Measurements from ENCODE around the gene RHOT1.
"Not testable (repeated sequence)": the region's sequence is repeated elsewhere in the genome, so short reads cannot be mapped to it uniquely, and the experiment has no call there.

Gene RHOT1

GRCh38 chr17:32141258-32141657, 1.0 kb upstream of the RHOT1 start:
- peak overlapping the region; percentile 95 for H3K27ac Mint-ChIP-seq
- H3K4me1 Mint-ChIP-seq = peaks cover 49% of the 10 kb centered on the region
- no peaks in the 10 kb centered on the region for H3K27me3 Mint-ChIP-seq
- H3K36me3 Mint-ChIP-seq = no peaks in the 10 kb centered on the region
- peak overlapping the region; percentile 99 for H3K4me3 Mint-ChIP-seq
- no peaks in the 10 kb centered on the region for H3K9me3 Mint-ChIP-seq

- Mint-ChIP-seq H3K4me1 (peaks cover 45% of the 10 kb centered on the region), H3K9me3 (no peaks in the 10 kb centered on the region), H3K36me3 (no peaks in the 10 kb centered on the region), H3K4me3 (peak overlapping the region; percentile 99), H3K27ac (peak overlapping the region; percentile 95), H3K27me3 (no peaks in the 10 kb centered on the region)
Measured at GRCh38 chr17:32141679-32142037, 644 bp upstream of the RHOT1 start.

DNA sequence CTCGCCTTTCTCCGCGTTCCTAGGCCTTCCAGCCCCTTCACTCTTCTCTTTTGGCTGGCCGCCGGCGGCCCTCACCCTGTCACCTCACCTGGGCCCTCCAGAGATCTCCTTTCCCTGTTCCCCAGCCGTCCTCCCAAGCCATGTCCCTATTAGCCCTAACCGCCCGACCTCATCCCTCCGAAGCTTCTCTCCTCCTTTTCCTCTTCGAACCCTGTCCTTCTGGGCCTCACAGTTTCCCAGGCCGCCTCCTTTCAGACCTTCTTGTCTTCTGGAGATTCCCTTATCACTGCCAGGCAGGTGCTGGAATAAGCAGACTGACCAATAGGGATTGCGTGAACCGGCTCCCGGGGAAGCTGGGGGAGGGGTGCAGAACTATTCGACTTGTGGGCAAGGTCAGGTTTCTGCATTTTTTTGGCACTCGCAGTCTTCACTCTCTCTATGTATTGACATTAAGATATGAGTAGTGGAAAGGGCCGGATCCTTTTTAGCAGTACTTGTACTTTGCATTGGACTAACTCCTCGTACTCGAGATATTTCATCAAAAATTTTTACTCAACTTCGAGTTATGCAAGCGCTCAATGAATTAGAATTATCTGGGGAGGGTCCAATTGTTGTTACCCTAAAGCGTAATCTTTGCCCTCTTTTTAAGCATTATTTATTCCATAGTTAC, 690 bp downstream of the RHOT1 start:
- Mint-ChIP-seq H3K9me3 (no peaks in the 10 kb centered on the region), H3K36me3 (no peaks in the 10 kb centered on the region), H3K27ac (peak overlapping the region; percentile 92), H3K4me3 (peak overlapping the region; percentile 99), H3K4me1 (peaks cover 39% of the 10 kb centered on the region), H3K27me3 (no peaks in the 10 kb centered on the region)

GRCh38 chr17:32143527-32143870, 1.2 kb downstream of the RHOT1 start:
- Mint-ChIP-seq H3K27me3 (no peaks in the 10 kb centered on the region), H3K36me3 (no peaks in the 10 kb centered on the region), H3K9me3 (no peaks in the 10 kb centered on the region), H3K27ac (peak overlapping the region; percentile 92), H3K4me1 (peaks cover 44% of the 10 kb centered on the region), H3K4me3 (peak overlapping the region; percentile 99)

DNA sequence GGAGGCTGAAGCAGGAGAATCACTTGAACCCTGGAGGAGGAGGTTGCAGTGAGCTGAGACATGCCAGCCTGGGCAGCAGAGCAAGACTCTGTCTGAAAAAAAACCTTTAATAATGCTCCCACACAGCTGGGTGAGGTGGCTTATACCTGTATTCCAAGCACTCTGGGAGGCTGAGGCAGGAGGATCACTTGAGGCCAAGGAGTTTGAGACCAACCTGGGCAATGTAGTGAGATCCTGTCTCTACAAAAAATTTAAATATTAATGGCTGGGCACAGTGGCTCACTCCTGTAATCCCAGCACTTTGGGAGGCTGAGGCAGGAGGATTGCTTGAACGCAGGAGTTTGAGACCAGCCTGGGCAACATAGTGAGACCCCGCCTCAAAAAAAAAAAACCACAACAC, 2.1 kb downstream of the RHOT1 start:
- H3K9me3 Mint-ChIP-seq, H3K27me3 Mint-ChIP-seq, H3K27ac Mint-ChIP-seq, H3K36me3 Mint-ChIP-seq: not testable (repeated sequence)
- H3K4me3 Mint-ChIP-seq = peak overlapping the region; percentile 99
- peaks cover 43% of the 10 kb centered on the region for H3K4me1 Mint-ChIP-seq

- Mint-ChIP-seq H3K9me3 (no peaks in the 10 kb centered on the region), H3K36me3 (peaks cover 9% of the 10 kb centered on the region), H3K27me3 (no peaks in the 10 kb centered on the region), H3K27ac (no peak overlapping the region), H3K4me1 (peaks cover 45% of the 10 kb centered on the region), H3K4me3 (no peak overlapping the region)
Measured at GRCh38 chr17:32148351-32148750, 6.0 kb downstream of the RHOT1 start.

DNA sequence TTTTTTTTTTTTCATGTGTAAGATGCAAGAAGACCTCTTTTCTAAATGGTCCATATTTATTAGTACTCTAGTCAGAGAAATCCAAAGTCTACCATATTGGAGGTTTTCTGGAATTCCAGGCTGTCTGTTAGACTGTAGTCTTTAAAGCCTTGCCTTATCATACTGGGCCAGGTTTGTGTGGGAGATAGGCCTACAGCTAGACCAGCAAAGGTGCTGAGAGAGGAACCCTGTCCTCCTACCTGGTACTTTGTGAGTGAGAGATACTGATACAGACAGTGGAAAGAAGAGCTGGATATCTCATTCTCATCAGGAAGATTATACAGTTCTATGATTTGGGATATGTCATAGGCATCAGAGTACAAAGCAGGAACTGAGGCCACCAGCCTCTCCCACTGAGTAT, 8.1 kb downstream of the RHOT1 start:
- Mint-ChIP-seq H3K27ac (no peak overlapping the region), H3K4me3 (no peak overlapping the region), H3K4me1 (peaks cover 37% of the 10 kb centered on the region), H3K36me3 (peaks cover 9% of the 10 kb centered on the region), H3K9me3 (no peaks in the 10 kb centered on the region), H3K27me3 (no peaks in the 10 kb centered on the region)

- no peaks in the 10 kb centered on the region for H3K9me3 Mint-ChIP-seq
- H3K4me1 Mint-ChIP-seq = peaks cover 32% of the 10 kb centered on the region
- H3K4me3 Mint-ChIP-seq = no peak overlapping the region
- H3K27ac Mint-ChIP-seq = no peak overlapping the region
- H3K36me3 Mint-ChIP-seq = peaks cover 12% of the 10 kb centered on the region
- H3K27me3 Mint-ChIP-seq = no peaks in the 10 kb centered on the region
Measured at GRCh38 chr17:32152130-32152529, 9.8 kb downstream of the RHOT1 start.

GRCh38 chr17:32155896-32156295, 13.6 kb downstream of the RHOT1 start:
- Mint-ChIP-seq H3K36me3 (peaks cover 14% of the 10 kb centered on the region), H3K4me1 (peaks cover 11% of the 10 kb centered on the region), H3K27me3 (no peaks in the 10 kb centered on the region), H3K9me3 (no peaks in the 10 kb centered on the region), H3K4me3 (no peak overlapping the region), H3K27ac (no peak overlapping the region)

DNA sequence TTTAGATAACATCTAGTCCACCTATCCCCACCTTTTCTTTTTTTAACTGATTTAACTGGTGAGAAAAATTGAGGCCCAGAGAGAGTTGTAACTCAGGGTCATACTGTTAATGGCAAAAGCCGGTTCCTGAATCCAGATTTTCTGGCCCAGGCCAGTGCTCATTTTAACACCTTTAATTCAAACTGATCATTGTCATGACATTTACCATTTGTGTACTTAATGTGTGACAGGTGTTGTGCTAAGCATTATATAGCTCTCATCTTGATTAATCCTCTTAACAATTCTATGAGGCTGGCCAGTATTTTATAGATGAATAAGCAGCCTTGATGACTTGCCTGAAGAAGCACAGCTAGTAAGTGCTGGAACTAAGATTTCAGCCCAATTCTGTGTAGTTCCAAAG, 14.4 kb downstream of the RHOT1 start:
- H3K36me3 Mint-ChIP-seq = peaks cover 18% of the 10 kb centered on the region
- H3K27ac Mint-ChIP-seq = no peak overlapping the region
- peaks cover 9% of the 10 kb centered on the region for H3K4me1 Mint-ChIP-seq
- no peaks in the 10 kb centered on the region for H3K9me3 Mint-ChIP-seq
- no peak overlapping the region for H3K4me3 Mint-ChIP-seq
- no peaks in the 10 kb centered on the region for H3K27me3 Mint-ChIP-seq

GRCh38 chr17:32157225-32157624, 14.9 kb downstream of the RHOT1 start:
- Mint-ChIP-seq H3K4me1 (peaks cover 8% of the 10 kb centered on the region), H3K27ac (no peak overlapping the region), H3K27me3 (no peaks in the 10 kb centered on the region), H3K4me3 (no peak overlapping the region), H3K36me3 (peaks cover 17% of the 10 kb centered on the region), H3K9me3 (no peaks in the 10 kb centered on the region)

GRCh38 chr17:32158870-32159585, 16.7 kb downstream of the RHOT1 start:
- Mint-ChIP-seq H3K9me3 (no peaks in the 10 kb centered on the region), H3K36me3 (peaks cover 18% of the 10 kb centered on the region), H3K27me3 (no peaks in the 10 kb centered on the region), H3K27ac (no peak overlapping the region), H3K4me3 (no peak overlapping the region), H3K4me1 (peaks cover 3% of the 10 kb centered on the region)

DNA sequence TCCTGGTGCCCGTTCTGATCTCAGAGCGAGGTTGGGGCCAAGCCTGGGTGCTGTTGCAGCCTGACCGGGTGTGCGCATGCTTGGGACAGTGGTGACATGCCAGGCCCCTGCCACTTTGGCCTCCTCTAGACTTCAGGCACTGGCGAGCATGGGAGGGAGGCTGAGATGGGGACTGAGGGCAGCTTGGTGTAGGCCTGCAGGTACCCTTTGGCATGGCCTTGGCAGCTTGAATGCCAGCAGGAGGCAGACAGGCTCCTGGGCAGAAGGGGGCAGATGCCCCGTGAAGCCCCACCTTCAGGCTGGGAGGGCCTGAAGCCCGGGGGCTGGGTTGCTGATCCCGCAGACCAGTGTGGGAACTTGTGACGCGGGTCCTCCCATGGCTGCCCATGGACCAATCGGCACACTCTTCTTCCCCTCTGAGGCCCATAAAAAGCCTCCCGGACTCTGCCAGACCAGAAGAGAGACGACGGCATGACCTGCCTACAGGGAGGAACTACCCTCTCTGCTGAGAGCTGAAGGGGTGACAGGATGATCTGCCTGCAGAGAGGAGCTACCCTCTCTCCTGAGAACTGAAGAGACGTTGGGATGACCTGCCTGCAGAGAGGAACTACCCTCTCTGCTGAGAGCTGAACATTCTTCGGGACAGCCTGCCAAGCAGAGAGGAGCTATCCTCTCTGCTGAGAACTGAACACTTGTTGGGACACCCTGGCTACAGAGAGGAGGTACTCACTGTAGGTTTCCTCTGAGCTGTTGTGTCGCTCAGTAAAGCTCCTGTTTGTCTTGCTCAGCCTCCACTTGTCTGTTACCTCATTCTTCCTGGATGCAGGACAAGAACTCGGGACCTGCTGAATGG, 17.5 kb downstream of the RHOT1 start:
- Mint-ChIP-seq H3K4me3 (no peak overlapping the region), H3K27ac (no peak overlapping the region), H3K36me3 (peaks cover 19% of the 10 kb centered on the region), H3K4me1 (peaks cover 3% of the 10 kb centered on the region), H3K9me3 (no peaks in the 10 kb centered on the region), H3K27me3 (no peaks in the 10 kb centered on the region)

- Mint-ChIP-seq H3K27me3 (no peaks in the 10 kb centered on the region), H3K4me3 (no peak overlapping the region), H3K36me3 (peaks cover 17% of the 10 kb centered on the region), H3K4me1 (peaks cover 3% of the 10 kb centered on the region), H3K9me3 (no peaks in the 10 kb centered on the region), H3K27ac (no peak overlapping the region)
Measured at GRCh38 chr17:32160526-32160925, 18.2 kb downstream of the RHOT1 start.

- Mint-ChIP-seq H3K4me1 (peaks cover 3% of the 10 kb centered on the region), H3K4me3 (no peak overlapping the region), H3K27ac (no peak overlapping the region), H3K36me3 (peaks cover 17% of the 10 kb centered on the region), H3K27me3 (no peaks in the 10 kb centered on the region), H3K9me3 (no peaks in the 10 kb centered on the region)
Measured at GRCh38 chr17:32161029-32161428, 18.7 kb downstream of the RHOT1 start.
